ENCODE measurements around the gene INTS11.

INTS11 gene

GRCh38 chr1:1352786-1353388 is 28.4 kb upstream of the INTS11 start:
- Mint-ChIP-seq H3K27me3 (peaks cover 14% of the 10 kb centered on the region), H3K27ac (no peak overlapping the region), H3K4me3 (peak overlapping the region; percentile 55), H3K9me3 (no peaks in the 10 kb centered on the region), H3K36me3 (peaks cover 2% of the 10 kb centered on the region), H3K4me1 (peaks cover 15% of the 10 kb centered on the region)
- ATAC-seq (ENCODE audit: low read depth) (peak; percentile 18), DNase-seq (ENCODE audit: low spot score in 2 of 2) (no peak)

GRCh38 chr1:1351511-1352427 is 27.3 kb upstream of the INTS11 start:
- peaks cover 22% of the 10 kb centered on the region for H3K4me1 Mint-ChIP-seq
- DNase-seq (ENCODE audit: low spot score in 2 of 2) (no peak), ATAC-seq (ENCODE audit: low read depth) (no peak)
- peak overlapping the region; percentile 23 for H3K27ac Mint-ChIP-seq
- H3K9me3 Mint-ChIP-seq, result no peaks in the 10 kb centered on the region
- peaks cover 2% of the 10 kb centered on the region for H3K36me3 Mint-ChIP-seq
- H3K4me3 Mint-ChIP-seq, result peak overlapping the region; percentile 55
- H3K27me3 Mint-ChIP-seq, result peaks cover 9% of the 10 kb centered on the region

- ATAC-seq (ENCODE audit: low read depth), result peak; percentile 79
- Mint-ChIP-seq H3K4me3 (peak within 1 kb of the TSS; percentile 84), H3K27me3 (peaks cover 8% of the 10 kb centered on the region), H3K4me1 (peaks cover 23% of the 10 kb centered on the region), H3K27ac (no peak within 1 kb of the TSS), H3K36me3 (peaks cover 2% of the 10 kb centered on the region), H3K9me3 (no peaks in the 10 kb centered on the region)
- DNase-seq (ENCODE audit: low spot score in 2 of 2), result peak; percentile 73 to 82
Measured at GRCh38 chr1:1349256-1350012, 25.0 kb upstream of the INTS11 start, which contains the start of gene DVL1. Gene DVL1 (minus strand): TSS chr1:1349418. CDS start chr1:1349065, 353 bp downstream.

GRCh38 chr1:1348420-1349255 is 24.2 kb upstream of the INTS11 start:
- Mint-ChIP-seq H3K27me3 (peaks cover 8% of the 10 kb centered on the region), H3K36me3 (peaks cover 2% of the 10 kb centered on the region), H3K9me3 (no peaks in the 10 kb centered on the region), H3K4me1 (peaks cover 21% of the 10 kb centered on the region), H3K4me3 (peak overlapping the region; percentile 84), H3K27ac (no peak overlapping the region)
- DNase-seq (ENCODE audit: low spot score in 2 of 2) (no peak), ATAC-seq (ENCODE audit: low read depth) (peak; percentile 42)

- Mint-ChIP-seq H3K36me3 (peaks cover 3% of the 10 kb centered on the region), H3K27me3 (peaks cover 7% of the 10 kb centered on the region), H3K4me1 (peaks cover 19% of the 10 kb centered on the region), H3K27ac (no peak overlapping the region), H3K4me3 (peak overlapping the region; percentile 84), H3K9me3 (no peaks in the 10 kb centered on the region)
- ATAC-seq (ENCODE audit: low read depth) (no peak), DNase-seq (ENCODE audit: low spot score in 2 of 2) (no peak)
Measured at GRCh38 chr1:1347663-1348419, 23.4 kb upstream of the INTS11 start.

- Mint-ChIP-seq H3K36me3 (peaks cover 2% of the 10 kb centered on the region), H3K9me3 (no peaks in the 10 kb centered on the region), H3K27me3 (peaks cover 1% of the 10 kb centered on the region), H3K4me1 (peaks cover 12% of the 10 kb centered on the region), H3K27ac (no peak overlapping the region), H3K4me3 (peak overlapping the region; percentile 34)
- ATAC-seq (ENCODE audit: low read depth) (no peak), DNase-seq (ENCODE audit: low spot score in 2 of 2) (no peak)
Measured at GRCh38 chr1:1347026-1347595, 22.7 kb upstream of the INTS11 start.

GRCh38 chr1:1346501-1346890 is 22.0 kb upstream of the INTS11 start:
- Mint-ChIP-seq H3K4me1 (peaks cover 8% of the 10 kb centered on the region), H3K36me3 (peaks cover 2% of the 10 kb centered on the region), H3K4me3 (no peak overlapping the region), H3K27ac (no peak overlapping the region), H3K9me3 (no peaks in the 10 kb centered on the region), H3K27me3 (no peaks in the 10 kb centered on the region)
- ATAC-seq (ENCODE audit: low read depth), result no peak
- no peak for DNase-seq (ENCODE audit: low spot score in 2 of 2)

GRCh38 chr1:1345860-1346500 is 21.5 kb upstream of the INTS11 start:
- H3K4me1 Mint-ChIP-seq, result peaks cover 8% of the 10 kb centered on the region
- no peak overlapping the region for H3K4me3 Mint-ChIP-seq
- DNase-seq (ENCODE audit: low spot score in 2 of 2), result no peak
- H3K27ac Mint-ChIP-seq, result no peak overlapping the region
- H3K36me3 Mint-ChIP-seq, result peaks cover 5% of the 10 kb centered on the region
- no peaks in the 10 kb centered on the region for H3K9me3 Mint-ChIP-seq
- H3K27me3 Mint-ChIP-seq, result no peaks in the 10 kb centered on the region
- no peak for ATAC-seq (ENCODE audit: low read depth)

- ATAC-seq (ENCODE audit: low read depth) (no peak), DNase-seq (ENCODE audit: low spot score in 2 of 2) (no peak)
- no peaks in the 10 kb centered on the region for H3K9me3 Mint-ChIP-seq
- no peaks in the 10 kb centered on the region for H3K27me3 Mint-ChIP-seq
- no peak overlapping the region for H3K27ac Mint-ChIP-seq
- H3K4me1 Mint-ChIP-seq, result peaks cover 8% of the 10 kb centered on the region
- H3K36me3 Mint-ChIP-seq, result peaks cover 7% of the 10 kb centered on the region
- no peak overlapping the region for H3K4me3 Mint-ChIP-seq
Measured at GRCh38 chr1:1345384-1345783, 20.9 kb upstream of the INTS11 start.

GRCh38 chr1:1344655-1345361 is 20.3 kb upstream of the INTS11 start:
- Mint-ChIP-seq H3K4me1 (peaks cover 8% of the 10 kb centered on the region), H3K27ac (no peak overlapping the region), H3K36me3 (peaks cover 9% of the 10 kb centered on the region), H3K27me3 (no peaks in the 10 kb centered on the region), H3K4me3 (no peak overlapping the region), H3K9me3 (no peaks in the 10 kb centered on the region)
- ATAC-seq (ENCODE audit: low read depth), result no peak
- DNase-seq (ENCODE audit: low spot score in 2 of 2), result no peak

- DNase-seq (ENCODE audit: low spot score in 2 of 2) (no peak), ATAC-seq (ENCODE audit: low read depth) (no peak)
- Mint-ChIP-seq H3K36me3 (peaks cover 9% of the 10 kb centered on the region), H3K4me3 (no peak overlapping the region), H3K9me3 (no peaks in the 10 kb centered on the region), H3K27ac (no peak overlapping the region), H3K27me3 (no peaks in the 10 kb centered on the region), H3K4me1 (peaks cover 8% of the 10 kb centered on the region)
Measured at GRCh38 chr1:1343811-1344421, 19.5 kb upstream of the INTS11 start.
